Measurements from ENCODE around the gene ZFAND2A. TPM values are rescaled to one million over a fixed set of nuclear protein-coding genes. Genes with fewer than 3 reads are reported as not detected.
A peak's percentile ranks its signal among the peaks of the same experiment; 100 is the strongest.

The ZFAND2A gene
- total and polyA plus RNA-seq, 2 donors (not counting 3 experiments of a cell fraction or from before 2014, with no cell fraction given): 31.8 to 40.6 TPM

- ChIA-PET CTCF (interaction anchor here (0.6 to 4.4 kb wide), 30 partner anchors 9 to 149 kb away, joined by 3 to 65 read pairs (median 5); partner anchors contain the start of genes COX19, GPER1 and GPR146), POLR2A (interaction anchor here (0.6 to 1.0 kb wide), 2 partner anchors 11 to 29 kb away, joined by 3 to 4 read pairs; no protein-coding TSS in a partner anchor)
- Histone ChIP-seq H3K4me1 (ENCODE audit: control insufficient read depth, extremely low read depth, insufficient read depth, low read length) (peaks cover 12% of the 10 kb centered on the region), H2AFZ (ENCODE audit: low read depth, low read length) (no peak overlapping the region), H4K20me1 (replicated peaks; ENCODE audit: control insufficient read depth, extremely low read depth, insufficient read depth, low read length) (no peaks in the 10 kb centered on the region), H3K79me2 (ENCODE audit: control insufficient read depth, insufficient read depth, low read length) (peaks cover 2% of the 10 kb centered on the region), H3K9ac (replicated peaks; ENCODE audit: extremely low read depth, insufficient read depth, low read length) (peak overlapping the region; percentile 66), H3K4me2 (ENCODE audit: insufficient read depth, low read length) (peak overlapping the region; percentile 18), H3K36me3 (ENCODE audit: control insufficient read depth in 2 of 2, extremely low read depth in 1 of 2, insufficient read depth in 2 of 2, low read length in 2 of 2) (peaks cover 0 to 3% of the 10 kb centered on the region in 2 experiments), H3K9me1 (replicated peaks; ENCODE audit: control insufficient read depth, extremely low read depth, insufficient read depth, low read length) (no peaks in the 10 kb centered on the region), H3K27ac (ENCODE audit: insufficient read depth, low read depth, low read length) (peak overlapping the region; percentile 75), H3K9me3 (replicated peaks; ENCODE audit: control insufficient read depth, insufficient read depth, low read length) (no peaks in the 10 kb centered on the region), H3K4me3 (replicated peaks in 1 of 3; ENCODE audit: insufficient read depth in 1 of 3, low read depth in 1 of 3, low read length in 3 of 3) (no peak overlapping the region), H3K27me3 (ENCODE audit: control insufficient read depth in 2 of 2, insufficient read depth in 2 of 2, low read length in 2 of 2) (no peaks in the 10 kb centered on the region)
- peak; percentile 95 for FAIRE-seq
- intact Hi-C loops (cut with micrococcal nuclease): loop anchor here (2.0 kb wide), 2 partner anchors 37 to 131 kb away; no protein-coding TSS in a partner anchor
- peak; percentile 94 for DNase-seq (ENCODE audit: low read depth, low spot score)
- TF ChIP-seq EZH2 (IDR thresholded peaks at IDR 0.05; ENCODE audit: borderline replicate concordance, low read depth, low read length, severe bottlenecking) (no peak), POLR2A (IDR thresholded peaks at IDR 0.05; ENCODE audit: low read depth, low read length) (peak; percentile 38), GATA2 (IDR thresholded peaks at IDR 0.05; ENCODE audit: insufficient read depth, insufficient read length, low read depth, low read length) (no peak), CTCF (IDR thresholded peaks at IDR 0.05; ENCODE audit: extremely low read depth in 1 of 2, insufficient read depth in 1 of 2, low read depth in 1 of 2, low read length in 2 of 2) (peak; percentile 78 to 93), POLR2AphosphoS5 (IDR thresholded peaks at IDR 0.05; ENCODE audit: insufficient read depth, low read depth, low read length) (no peak), MYC (IDR thresholded peaks at IDR 0.05; ENCODE audit: low read depth, low read length) (no peak)
- dilution Hi-C loops (cut with MboI; ENCODE audit: extremely low pct_ligation_motif_present, low sequenced_read_pairs): no loop called here
- BruUV-seq (replicated peaks): no TSS peak
These were observed 36.3 kb downstream of the ZFAND2A start for GRCh38 chr7:1123715-1124114.
